Caco-2 (cell line): Measurements from ENCODE around the gene MOV10L1. TPM values are rescaled to one million over a fixed set of nuclear protein-coding genes. Genes with fewer than 3 reads are reported as not detected.

Experiments used
- BruUV-seq: library from RNA; stranded (reverse); fragments of 400-500 nt; replicated peaks from 2 replicates; lab custom pipeline; 2021; lab: Mats Ljungman, UMichigan
- CTCF ChIA-PET: fragments of 300-600 bp; sonication (Branson Sonifier 250); formaldehyde crosslinking; loops from one replicate; lab custom pipeline; 2022; ENCODE audit warnings: antibody characterized with exemption; lab: Charles Lee
- POLR2A ChIA-PET: fragments of 300-600 bp; sonication (Branson Sonifier 250); formaldehyde crosslinking; loops from one replicate; lab custom pipeline; 2022; ENCODE audit warnings: antibody characterized with exemption; lab: Charles Lee
- DNase-seq, 2 experiments: peaks; one replicate each; pipeline versions ENCODE4 v3.0.0 to v3.0.0-alpha.2; 2020 to 2022
- H3K27me3 ChIP-seq: replicated peaks from 2 replicates; pipeline ENCODE4 v1.6.0; 2011; ENCODE audit warnings: low read length; ENCODE audit not compliant: control insufficient read depth, insufficient read depth
- H3K36me3 ChIP-seq: 2 replicates; pipeline ENCODE4 v1.5.1; 2011; ENCODE audit warnings: low read length; ENCODE audit not compliant: control insufficient read depth, insufficient read depth
- H3K4me1 ChIP-seq: fragments of 250-450 bp; sonication (Bioruptor Pico); 2 replicates; pipeline ENCODE4 v1.5.1; 2020; ENCODE audit warnings: mild to moderate bottlenecking
- H3K4me3 ChIP-seq: 2 replicates; pipeline ENCODE4 v1.5.1; 2011; ENCODE audit warnings: low read depth, mild to moderate bottlenecking, control low read depth, low read length
- H3K9me3 ChIP-seq: fragments of 250-450 bp; sonication (Bioruptor Pico); 2 replicates; pipeline ENCODE4 v1.5.1; 2020; ENCODE audit warnings: mild to moderate bottlenecking, moderate library complexity
- H3K27ac Mint-ChIP-seq: one replicate; pipeline ENCODE4 v1.8.0; 2022; ENCODE audit warnings: mixed read lengths; ENCODE audit not compliant: unreplicated experiment
- H3K27me3 Mint-ChIP-seq: one replicate; pipeline ENCODE4 v1.8.0; 2022; ENCODE audit warnings: mixed read lengths; ENCODE audit not compliant: insufficient read depth, unreplicated experiment
- H3K36me3 Mint-ChIP-seq: one replicate; pipeline ENCODE4 v1.8.0; 2022; ENCODE audit warnings: mild to moderate bottlenecking, mixed read lengths; ENCODE audit not compliant: insufficient read depth, unreplicated experiment
- H3K4me1 Mint-ChIP-seq: one replicate; pipeline ENCODE4 v1.8.0; 2022; ENCODE audit warnings: low read depth, mixed read lengths; ENCODE audit not compliant: unreplicated experiment
- H3K4me3 Mint-ChIP-seq: one replicate; pipeline ENCODE4 v1.8.0; 2022; ENCODE audit warnings: mild to moderate bottlenecking, moderate library complexity, mixed read lengths; ENCODE audit not compliant: unreplicated experiment
- H3K9me3 Mint-ChIP-seq: one replicate; pipeline ENCODE4 v1.8.0; 2022; ENCODE audit warnings: mixed read lengths; ENCODE audit not compliant: unreplicated experiment
- CTCF ChIP-seq, 2 experiments: fragments of 200-600 bp in 1 of 2; IDR thresholded peaks; 1 replicate in 1 of 2; 2 replicates in 1 of 2; pipeline versions ENCODE4 v1.5.1 to v1.8.0; 2011 to 2022; ENCODE audit warnings: antibody characterized with exemption in 1 of 2, control low read depth in 1 of 2, inconsistent platforms in 1 of 2, low read depth in 1 of 2, low read length in 1 of 2, mild to moderate bottlenecking in 1 of 2, moderate library complexity in 1 of 2; ENCODE audit not compliant: insufficient read depth in 1 of 2, severe bottlenecking in 1 of 2, unreplicated experiment in 1 of 2
- intact Hi-C: fragments of 100-400 bp; cut with micrococcal nuclease; formaldehyde crosslinking; loops from one replicate; pipeline ENCODE4 v1.10.0; 2022; ENCODE audit not compliant: unreplicated experiment
- total RNA-seq: library from RNA; stranded (reverse); gene quantifications from 2 replicates; pipeline ENCODE4 v1.2.3, GENCODE V29; 2022

The MOV10L1 gene
- total RNA-seq, 1 experiment from 2014 or later = not detected

GRCh38 chr22:50178871-50179869, 89.4 kb downstream of the MOV10L1 start:
- Mint-ChIP-seq H3K36me3 (no peaks in the 10 kb centered on the region), H3K9me3 (no peaks in the 10 kb centered on the region), H3K27ac (no peak overlapping the region), H3K27me3 (no peaks in the 10 kb centered on the region), H3K4me3 (no peak overlapping the region), H3K4me1 (peaks cover 7% of the 10 kb centered on the region)
- intact Hi-C loops = no loop called here
- no peaks in the 10 kb centered on the region for H3K36me3 ChIP-seq
- H3K4me3 ChIP-seq = no peak overlapping the region
- no peak for DNase-seq
- no peaks in the 10 kb centered on the region for H3K9me3 ChIP-seq
- TF ChIP-seq CTCF (IDR thresholded peaks at IDR 0.05; ENCODE audit: insufficient read depth in 1 of 2, low read depth in 1 of 2, low read length in 1 of 2, severe bottlenecking in 1 of 2, unreplicated experiment in 1 of 2) = no peak
- ChIA-PET POLR2A (no interaction called here), CTCF (interaction anchor here (0.6 kb wide), 1 partner anchor 37 kb away, joined by 3 read pairs; no protein-coding TSS in a partner anchor)
- no TSS peak for BruUV-seq
- peaks cover 7% of the 10 kb centered on the region; the same call in 1 of the 2 replicates for H3K4me1 ChIP-seq
- H3K27me3 ChIP-seq = no peaks in the 10 kb centered on the region

- Histone ChIP-seq H3K36me3 (no peaks in the 10 kb centered on the region), H3K4me1 (peaks cover 8% of the 10 kb centered on the region; the same call in 1 of the 2 replicates), H3K27me3 (no peaks in the 10 kb centered on the region), H3K9me3 (no peaks in the 10 kb centered on the region), H3K4me3 (no peak overlapping the region)
- BruUV-seq = no TSS peak
- Mint-ChIP-seq H3K36me3 (no peaks in the 10 kb centered on the region), H3K4me3 (no peak overlapping the region), H3K27me3 (no peaks in the 10 kb centered on the region), H3K27ac (no peak overlapping the region), H3K9me3 (no peaks in the 10 kb centered on the region), H3K4me1 (peaks cover 7% of the 10 kb centered on the region)
- POLR2A ChIA-PET = no interaction called here
- no peak for TF ChIP-seq CTCF (IDR thresholded peaks at IDR 0.05; ENCODE audit: insufficient read depth in 1 of 2, low read depth in 1 of 2, low read length in 1 of 2, severe bottlenecking in 1 of 2, unreplicated experiment in 1 of 2)
- no peak for DNase-seq
- CTCF ChIA-PET = interaction anchor here (0.6 kb wide), 1 partner anchor 38 kb away, joined by 3 read pairs; no protein-coding TSS in a partner anchor
- intact Hi-C loops = no loop called here
Measured at GRCh38 chr22:50179937-50180726, 90.3 kb downstream of the MOV10L1 start.
